HCT116 (cell line): ENCODE results near the gene HOXB9. TPM values are rescaled to one million over a fixed set of nuclear protein-coding genes. Genes with fewer than 3 reads are reported as not detected.

ENCODE experiments used
- ATAC-seq: fragments of 200-7000 bp; cut with Tn5 transposase; 2 replicates; pipeline ENCODE4 v1.9.1; 2020; ENCODE audit warnings: mild to moderate bottlenecking, moderate library complexity
- BruUV-seq: library from RNA; stranded (reverse); fragments of 400-500 nt; replicated peaks from 2 replicates; lab custom pipeline; 2021; lab: Mats Ljungman, UMichigan
- CTCF ChIA-PET: fragments of 300-600 bp; sonication (Branson Sonifier 250); formaldehyde crosslinking; loops from one replicate; lab custom pipeline; 2021; ENCODE audit warnings: antibody characterized with exemption; lab: Charles Lee
- POLR2A ChIA-PET: fragments of 300-600, 350-600 bp; sonication (Branson Sonifier 250); formaldehyde crosslinking; loops from one replicate; lab custom pipeline; 2021; ENCODE audit warnings: antibody characterized with exemption; lab: Charles Lee
- RAD21 ChIA-PET, 2 experiments: fragments of 300-600 bp; sonication (Branson Sonifier 250); formaldehyde crosslinking; loops; one replicate each; lab custom pipeline; 2023; ENCODE audit warnings: low total read pairs in 2 of 2; ENCODE audit not compliant: uncharacterized antibody in 2 of 2, unreplicated experiment in 2 of 2, low non-redundant PET in 1 of 2; lab: Charles Lee
- DNase-seq: peaks from one replicate; pipeline ENCODE4 v3.0.0-alpha.2; 2010; ENCODE audit warnings: low read depth, low spot score
- H2AFZ ChIP-seq: fragments of 200-600 bp; shearing (Covaris generic), sonication (generic); 2 replicates; pipeline ENCODE4 v1.6.1; 2017; ENCODE audit warnings: low read depth, mixed run types, mixed read lengths, antibody characterized with exemption, low read length; ENCODE audit not compliant: poor library complexity, severe bottlenecking
- H3K27ac ChIP-seq: 2 replicates; pipeline ENCODE4 v1.5.1; 2012; ENCODE audit warnings: low read depth, low read length
- H3K27me3 ChIP-seq: fragments of 200-600 bp; sonication (generic); 2 replicates; pipeline ENCODE4 v1.6.1; 2016; ENCODE audit warnings: mixed run types, low read length, mixed read lengths; ENCODE audit not compliant: insufficient read depth
- H3K36me3 ChIP-seq, 2 experiments: fragments of 200-500 bp in 1 of 2; fragments of 200-600 bp in 1 of 2; sonication (Bioruptor generic) in 1 of 2; sonication (generic) in 1 of 2; 2 replicates each; pipeline versions ENCODE4 v1.5.1 to v1.6.1; 2014 to 2016; ENCODE audit warnings: low read length in 2 of 2, inconsistent platforms in 1 of 2, mixed read lengths in 1 of 2, mixed run types in 1 of 2; ENCODE audit not compliant: insufficient read depth in 2 of 2, control insufficient read depth in 1 of 2
- H3K4me1 ChIP-seq, 2 experiments: fragments of 200-600 bp in 1 of 2; sonication (generic) in 1 of 2; 2 replicates each; pipeline versions ENCODE4 v1.5.1 to v1.6.1; 2012 to 2017; ENCODE audit warnings: low read length in 2 of 2, inconsistent platforms in 1 of 2, mild to moderate bottlenecking in 1 of 2, mixed read lengths in 1 of 2, mixed run types in 1 of 2, moderate library complexity in 1 of 2; ENCODE audit not compliant: insufficient read depth in 2 of 2, control insufficient read depth in 1 of 2
- H3K4me2 ChIP-seq: fragments of 200-600 bp; sonication (generic); 2 replicates; pipeline ENCODE4 v1.6.1; 2017; ENCODE audit warnings: mixed run types, low read length, mixed read lengths
- H3K4me3 ChIP-seq, 2 experiments: fragments of 200-600 bp in 1 of 2; sonication (generic) in 1 of 2; replicated peaks in 1 of 2; 2 replicates each; pipeline ENCODE4 v1.5.1; 2011 to 2016; ENCODE audit warnings: low read length in 2 of 2, control low read depth in 1 of 2, low read depth in 1 of 2, mild to moderate bottlenecking in 1 of 2, mixed read lengths in 1 of 2, mixed run types in 1 of 2
- H3K79me2 ChIP-seq: fragments of 200-600 bp; sonication (generic); 2 replicates; pipeline ENCODE4 v1.6.1; 2017; ENCODE audit warnings: mild to moderate bottlenecking, mixed run types, low read length, moderate library complexity, mixed read lengths; ENCODE audit not compliant: insufficient read depth
- H3K9ac ChIP-seq: fragments of 200-600 bp; sonication (generic); 2 replicates; pipeline ENCODE4 v1.6.1; 2016; ENCODE audit warnings: low read length, mixed read lengths
- H3K9me2 ChIP-seq: fragments of 200-600 bp; sonication (generic), shearing (Covaris generic); 2 replicates; pipeline ENCODE4 v1.6.1; 2017; ENCODE audit warnings: mixed run types, mild to moderate bottlenecking, moderate library complexity; ENCODE audit not compliant: insufficient read depth
- H3K9me3 ChIP-seq, 2 experiments: fragments of 200-500 bp in 1 of 2; fragments of 200-600 bp in 1 of 2; sonication (Bioruptor generic) in 1 of 2; sonication (generic) in 1 of 2; 2 replicates each; pipeline ENCODE4 v1.6.1; 2014 to 2017; ENCODE audit warnings: low read length in 2 of 2, mixed read lengths in 2 of 2, inconsistent platforms in 1 of 2, low read depth in 1 of 2, mild to moderate bottlenecking in 1 of 2, mixed run types in 1 of 2, moderate library complexity in 1 of 2; ENCODE audit not compliant: control insufficient read depth in 1 of 2, insufficient read depth in 1 of 2
- H4K20me1 ChIP-seq: fragments of 200-600 bp; sonication (generic), shearing (Covaris generic); 2 replicates; pipeline ENCODE4 v1.6.1; 2017; ENCODE audit warnings: mixed run types, mild to moderate bottlenecking, moderate library complexity; ENCODE audit not compliant: insufficient read depth
- CEBPB ChIP-seq: IDR thresholded peaks from 2 replicates; pipeline ENCODE4 v1.6.1; 2012; ENCODE audit warnings: low read depth
- EZH2 ChIP-seq: fragments of 200-600 bp; sonication (generic); IDR thresholded peaks from 2 replicates; pipeline ENCODE4 v1.6.1; 2017; ENCODE audit warnings: antibody characterized with exemption, mixed run types
- FOSL1 ChIP-seq: IDR thresholded peaks from 2 replicates; pipeline ENCODE4 v1.6.1; 2012; ENCODE audit warnings: low read depth
- JUND ChIP-seq: IDR thresholded peaks from 2 replicates; pipeline ENCODE4 v1.6.1; 2012
- POLR2A ChIP-seq: IDR thresholded peaks from 2 replicates; pipeline ENCODE4 v1.7.0; 2011; ENCODE audit warnings: borderline replicate concordance; ENCODE audit not compliant: insufficient read depth, insufficient read length; ENCODE audit errors: extremely low read depth
- RAD21 ChIP-seq: IDR thresholded peaks from 2 replicates; pipeline ENCODE4 v1.6.1; 2012; ENCODE audit warnings: low read depth, mild to moderate bottlenecking
- SIN3A ChIP-seq: IDR thresholded peaks from 2 replicates; pipeline ENCODE4 v1.6.1; 2012; ENCODE audit warnings: low read depth
- ZBTB33 ChIP-seq: IDR thresholded peaks from 2 replicates; pipeline ENCODE4 v1.6.1; 2011; ENCODE audit warnings: mild to moderate bottlenecking, low read length, moderate library complexity; ENCODE audit not compliant: insufficient replicate concordance; ENCODE audit errors: extremely low read depth
- ZFX ChIP-seq: fragments of 450-650 bp; IDR thresholded peaks from 2 replicates; pipeline ENCODE4 v1.6.1; 2017
- intact Hi-C: fragments of 100-400 bp; cut with micrococcal nuclease; formaldehyde crosslinking; loops from 2 replicates; pipeline ENCODE4 v1.10.0; 2022
- total RNA-seq: library from RNA; stranded (reverse); gene quantifications from one replicate; pipeline ENCODE4 v1.2.1, GENCODE V29; 2021; ENCODE audit not compliant: unreplicated experiment

HOXB9 gene
- total RNA-seq, 1 experiment from 2014 or later: 40.1 TPM

- DNase-seq (no peak), ATAC-seq (no peak)
- Histone ChIP-seq H3K4me2 (no peak overlapping the region), H3K4me3 (no peak overlapping the region), H3K79me2 (peaks cover 57% of the 10 kb centered on the region), H3K9me2 (no peaks in the 10 kb centered on the region), H3K9ac (no peak overlapping the region), H3K4me1 (peaks cover 6 to 26% of the 10 kb centered on the region in 2 experiments; a peak in 3 of 4 replicates), H3K27ac (no peak overlapping the region), H2AFZ (no peak overlapping the region), H3K9me3 (no peaks in the 10 kb centered on the region), H3K27me3 (no peaks in the 10 kb centered on the region), H3K36me3 (peaks cover 13 to 28% of the 10 kb centered on the region in 2 experiments; a peak in 3 of 4 replicates), H4K20me1 (no peaks in the 10 kb centered on the region)
- ChIA-PET POLR2A (interaction anchor here (0.6 to 1.7 kb wide), 2 partner anchors 9 to 13 kb away, joined by 4 to 6 read pairs; partner anchors contain the start of gene HOXB6), RAD21 (no interaction called here), CTCF (interaction anchor here (2.2 kb wide), 1 partner anchor 329 kb away, joined by 9 read pairs; no protein-coding TSS in a partner anchor)
- no TSS peak for BruUV-seq
- TF ChIP-seq ZFX: no peak
- TF ChIP-seq RAD21: no peak
- TF ChIP-seq POLR2A: no peak
- no peak for TF ChIP-seq SIN3A
- intact Hi-C loops: no loop called here
Measured at GRCh38 chr17:48592057-48592514, 34.1 kb downstream of the HOXB9 start.

DNA sequence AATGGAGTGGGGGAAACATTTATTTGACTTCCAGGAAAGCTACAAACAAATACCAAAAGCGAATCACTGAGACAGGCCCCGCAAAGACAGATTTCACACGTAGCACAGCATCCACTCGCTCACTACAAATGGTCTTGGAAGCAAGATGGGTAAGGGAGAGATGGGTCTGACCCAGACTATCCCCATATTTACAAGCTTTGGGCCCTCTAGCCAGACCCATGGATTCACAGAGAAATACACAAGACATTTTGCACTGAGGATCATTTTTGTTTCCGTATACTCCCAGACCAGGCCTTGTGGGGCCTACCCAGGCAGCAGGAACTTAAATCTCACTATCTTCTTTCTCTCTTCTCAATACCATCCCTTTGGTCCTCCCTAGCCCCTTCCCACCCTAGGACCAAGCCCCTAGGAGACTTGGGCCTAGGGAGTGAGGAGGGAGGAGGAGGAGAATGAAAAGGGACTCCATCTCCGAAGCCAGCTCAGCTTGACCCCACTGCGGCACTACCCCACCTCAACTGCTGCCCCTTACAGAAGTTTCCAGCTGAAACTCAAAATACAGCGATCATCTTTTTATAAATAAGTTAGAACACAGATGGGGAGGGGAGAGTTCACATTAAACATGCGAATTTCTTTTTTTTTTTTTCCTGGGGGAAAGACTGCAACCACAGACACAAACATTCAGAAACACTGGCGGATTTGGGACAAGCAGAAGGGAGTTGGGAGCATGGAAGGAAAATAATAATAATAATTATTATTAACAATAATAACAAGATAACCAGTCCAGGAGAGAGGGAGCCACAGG is 34.7 kb downstream of the HOXB9 start:
- intact Hi-C loops: no loop called here
- ChIA-PET POLR2A (interaction anchor here (0.6 to 1.7 kb wide), 2 partner anchors 10 to 13 kb away, joined by 4 to 6 read pairs; partner anchors contain the start of gene HOXB6), RAD21 (no interaction called here), CTCF (no interaction called here)
- no peak for ATAC-seq
- H3K79me2 ChIP-seq: peaks cover 57% of the 10 kb centered on the region
- H3K9me3 ChIP-seq: no peaks in the 10 kb centered on the region
- peaks cover 11 to 32% of the 10 kb centered on the region in 2 experiments; a peak in 3 of 4 replicates for H3K4me1 ChIP-seq
- no peak for DNase-seq
- H4K20me1 ChIP-seq: no peaks in the 10 kb centered on the region
- TF ChIP-seq EZH2 (no peak), FOSL1 (no peak), POLR2A (no peak), CEBPB (no peak), ZFX (no peak), JUND (no peak), ZBTB33 (no peak)
- no peak overlapping the region for H3K9ac ChIP-seq
- H3K27ac ChIP-seq: no peak overlapping the region
- H3K27me3 ChIP-seq: no peaks in the 10 kb centered on the region
- H2AFZ ChIP-seq: no peak overlapping the region
- H3K9me2 ChIP-seq: no peaks in the 10 kb centered on the region
- H3K4me2 ChIP-seq: no peak overlapping the region
- H3K36me3 ChIP-seq: peaks cover 7 to 23% of the 10 kb centered on the region in 2 experiments; a peak in 3 of 4 replicates
- H3K4me3 ChIP-seq: no peak overlapping the region
- BruUV-seq: no TSS peak
